Neural progenitor cell (in vitro differentiated cells): ENCODE results near the gene OR52N1. TPM values are rescaled to one million over a fixed set of nuclear protein-coding genes. Genes with fewer than 3 reads are reported as not detected.

ENCODE experiments used
- DNase-seq: peaks from one replicate; pipeline ENCODE4 v3.0.0-alpha.2; 2016; ENCODE audit warnings: low spot score
- H2AFZ ChIP-seq: fragments of 200-600 bp; sonication (generic); replicated peaks from 2 replicates; pipeline ENCODE4 v1.6.1; 2016; ENCODE audit warnings: antibody characterized with exemption
- H3F3A ChIP-seq: fragments of 200-600 bp; sonication (generic); 2 replicates; pipeline ENCODE4 v1.6.1; 2016; ENCODE audit warnings: antibody characterized with exemption, low read depth
- H3K27ac ChIP-seq: fragments of 200-600 bp; sonication (generic); 2 replicates; pipeline ENCODE4 v1.5.1; 2016; ENCODE audit warnings: mild to moderate bottlenecking
- H3K27me3 ChIP-seq: fragments of 200-600 bp; sonication (generic); 2 replicates; pipeline ENCODE4 v1.6.1; 2016; ENCODE audit warnings: mild to moderate bottlenecking, moderate library complexity
- H3K36me3 ChIP-seq: fragments of 200-600 bp; sonication (generic); 2 replicates; pipeline ENCODE4 v1.5.1; 2016
- H3K4me1 ChIP-seq: fragments of 200-600 bp; sonication (generic); 2 replicates; pipeline ENCODE4 v1.6.1; 2016; ENCODE audit warnings: mixed run types
- H3K4me2 ChIP-seq: fragments of 200-600 bp; sonication (generic); 2 replicates; pipeline ENCODE4 v1.6.1; 2016
- H3K4me3 ChIP-seq: fragments of 200-600 bp; sonication (generic); 2 replicates; pipeline ENCODE4 v1.5.1; 2016
- H3K79me2 ChIP-seq: fragments of 200-600 bp; sonication (generic); 2 replicates; pipeline ENCODE4 v1.6.1; 2016; ENCODE audit warnings: low read depth
- H3K9ac ChIP-seq: fragments of 200-600 bp; sonication (generic); 2 replicates; pipeline ENCODE4 v1.6.1; 2016
- H3K9me3 ChIP-seq: fragments of 200-600 bp; sonication (generic); 2 replicates; pipeline ENCODE4 v1.5.1; 2016; ENCODE audit warnings: low read depth
- H4K20me1 ChIP-seq: fragments of 200-600 bp; sonication (generic); 2 replicates; pipeline ENCODE4 v1.6.1; 2016; ENCODE audit warnings: low read depth
- H3K27ac Mint-ChIP-seq: 3 replicates; pipeline ENCODE4 v1.8.0; 2021; ENCODE audit warnings: mixed read lengths
- H3K27me3 Mint-ChIP-seq: 2 replicates; pipeline ENCODE4 v1.8.0; 2022; ENCODE audit warnings: low read depth, mild to moderate bottlenecking, inconsistent platforms, moderate library complexity, mixed read lengths; ENCODE audit not compliant: insufficient read depth
- H3K36me3 Mint-ChIP-seq: 3 replicates; pipeline ENCODE4 v1.8.0; 2021; ENCODE audit warnings: mixed read lengths
- H3K4me1 Mint-ChIP-seq: 3 replicates; pipeline ENCODE4 v1.8.0; 2021; ENCODE audit warnings: mixed read lengths
- H3K4me3 Mint-ChIP-seq: 3 replicates; pipeline ENCODE4 v1.8.0; 2021; ENCODE audit warnings: mild to moderate bottlenecking, moderate library complexity, mixed read lengths
- H3K9me3 Mint-ChIP-seq: 3 replicates; pipeline ENCODE4 v1.8.0; 2020; ENCODE audit warnings: mixed read lengths
- EZH2 ChIP-seq: fragments of 200-600 bp; sonication (generic); IDR thresholded peaks from 2 replicates; pipeline ENCODE4 v1.6.1; 2017; ENCODE audit warnings: antibody characterized with exemption, mild to moderate bottlenecking, moderate library complexity
- EZH2phosphoT487 ChIP-seq: fragments of 200-600 bp; sonication (generic); IDR thresholded peaks from 2 replicates; pipeline ENCODE4 v1.6.1; 2017; ENCODE audit warnings: antibody characterized with exemption
- total RNA-seq: library from RNA; depleted of rRNA; stranded (reverse); fragments of >200 nt; gene quantifications from 2 replicates; pipeline ENCODE4 v1.2.3, GENCODE V29; 2015; ENCODE audit warnings: low replicate concordance
- TF ChIP-seq, protein P1 (sequence below): fragments of 200-600 bp; sonication (generic); IDR thresholded peaks from 2 replicates; pipeline ENCODE4 v1.5.1; 2017; ENCODE audit warnings: antibody characterized with exemption, mild to moderate bottlenecking

OR52N1 gene
- total RNA-seq, 1 donor from 2014 or later, result not detected

DNA sequence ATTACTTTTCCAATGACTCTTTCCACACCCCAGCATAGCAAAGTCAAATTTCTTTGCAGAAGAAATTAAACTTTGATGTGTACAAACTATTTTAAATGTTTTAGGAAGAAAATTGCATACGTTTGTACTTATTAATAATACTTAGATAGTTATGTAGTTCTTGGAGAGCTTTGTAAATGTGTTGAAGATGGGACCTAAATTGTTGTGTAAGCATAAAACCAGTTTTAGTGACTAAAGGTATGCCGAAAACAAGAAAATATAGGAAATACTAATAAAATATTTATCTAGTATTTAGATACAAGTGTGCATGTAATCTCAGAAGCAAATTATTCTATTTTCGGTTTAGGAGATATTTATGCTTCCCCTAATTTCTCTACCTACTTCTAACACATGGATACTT, 41.2 kb downstream of the OR52N1 start:
- DNase-seq, result no peak
- H3K36me3 Mint-ChIP-seq, result no peaks in the 10 kb centered on the region
- Histone ChIP-seq H3K27ac (no peak overlapping the region), H3F3A (no peaks in the 10 kb centered on the region), H3K4me1 (no peaks in the 10 kb centered on the region), H3K9me3 (no peaks in the 10 kb centered on the region), H3K4me3 (no peak overlapping the region), H2AFZ (no peak overlapping the region), H3K36me3 (no peaks in the 10 kb centered on the region), H3K27me3 (no peaks in the 10 kb centered on the region), H3K4me2 (no peak overlapping the region), H3K9ac (no peak overlapping the region), H3K79me2 (no peaks in the 10 kb centered on the region), H4K20me1 (no peaks in the 10 kb centered on the region)
- no peak overlapping the region for H3K27ac Mint-ChIP-seq
- H3K4me3 Mint-ChIP-seq, result no peak overlapping the region
- no peak for TF ChIP-seq EZH2
- TF ChIP-seq, protein P1, sequence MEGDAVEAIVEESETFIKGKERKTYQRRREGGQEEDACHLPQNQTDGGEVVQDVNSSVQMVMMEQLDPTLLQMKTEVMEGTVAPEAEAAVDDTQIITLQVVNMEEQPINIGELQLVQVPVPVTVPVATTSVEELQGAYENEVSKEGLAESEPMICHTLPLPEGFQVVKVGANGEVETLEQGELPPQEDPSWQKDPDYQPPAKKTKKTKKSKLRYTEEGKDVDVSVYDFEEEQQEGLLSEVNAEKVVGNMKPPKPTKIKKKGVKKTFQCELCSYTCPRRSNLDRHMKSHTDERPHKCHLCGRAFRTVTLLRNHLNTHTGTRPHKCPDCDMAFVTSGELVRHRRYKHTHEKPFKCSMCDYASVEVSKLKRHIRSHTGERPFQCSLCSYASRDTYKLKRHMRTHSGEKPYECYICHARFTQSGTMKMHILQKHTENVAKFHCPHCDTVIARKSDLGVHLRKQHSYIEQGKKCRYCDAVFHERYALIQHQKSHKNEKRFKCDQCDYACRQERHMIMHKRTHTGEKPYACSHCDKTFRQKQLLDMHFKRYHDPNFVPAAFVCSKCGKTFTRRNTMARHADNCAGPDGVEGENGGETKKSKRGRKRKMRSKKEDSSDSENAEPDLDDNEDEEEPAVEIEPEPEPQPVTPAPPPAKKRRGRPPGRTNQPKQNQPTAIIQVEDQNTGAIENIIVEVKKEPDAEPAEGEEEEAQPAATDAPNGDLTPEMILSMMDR, result no peak
- no peak for TF ChIP-seq EZH2phosphoT487
- no peaks in the 10 kb centered on the region for H3K4me1 Mint-ChIP-seq
- no peaks in the 10 kb centered on the region for H3K9me3 Mint-ChIP-seq
- no peaks in the 10 kb centered on the region for H3K27me3 Mint-ChIP-seq

DNA sequence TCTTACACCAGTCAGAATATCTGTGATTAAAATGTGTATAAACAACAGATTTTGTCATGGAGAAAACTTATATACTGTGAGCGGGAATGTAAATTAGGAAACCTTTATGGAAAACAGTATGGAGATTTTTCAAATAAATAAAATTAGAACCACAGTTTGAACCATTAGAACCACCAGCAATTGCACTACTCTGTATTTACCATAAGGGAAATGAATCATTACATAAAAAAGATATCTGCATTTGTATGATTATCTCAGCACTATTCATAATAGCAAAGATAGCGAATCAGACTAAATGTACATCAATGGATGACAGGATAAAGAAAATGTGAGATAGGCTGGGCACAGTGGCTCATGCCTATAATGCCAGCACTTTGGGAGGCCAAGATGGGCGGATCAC, 44.5 kb downstream of the OR52N1 start:
- Histone ChIP-seq H3K9me3 (no peaks in the 10 kb centered on the region), H4K20me1 (no peaks in the 10 kb centered on the region), H3K4me1 (no peaks in the 10 kb centered on the region), H3K36me3 (no peaks in the 10 kb centered on the region), H3K27me3 (no peaks in the 10 kb centered on the region), H3K9ac (no peak overlapping the region), H2AFZ (no peak overlapping the region), H3K4me2 (no peak overlapping the region), H3F3A (no peaks in the 10 kb centered on the region), H3K4me3 (no peak overlapping the region), H3K27ac (no peak overlapping the region), H3K79me2 (no peaks in the 10 kb centered on the region)
- H3K36me3 Mint-ChIP-seq, result no peaks in the 10 kb centered on the region
- TF ChIP-seq, protein P1, result no peak
- TF ChIP-seq EZH2 (no peak), EZH2phosphoT487 (no peak)
- H3K27me3 Mint-ChIP-seq, result no peaks in the 10 kb centered on the region
- H3K27ac Mint-ChIP-seq, result no peak overlapping the region
- H3K4me3 Mint-ChIP-seq, result no peak overlapping the region
- no peaks in the 10 kb centered on the region for H3K9me3 Mint-ChIP-seq
- DNase-seq, result no peak
- no peaks in the 10 kb centered on the region for H3K4me1 Mint-ChIP-seq

DNA sequence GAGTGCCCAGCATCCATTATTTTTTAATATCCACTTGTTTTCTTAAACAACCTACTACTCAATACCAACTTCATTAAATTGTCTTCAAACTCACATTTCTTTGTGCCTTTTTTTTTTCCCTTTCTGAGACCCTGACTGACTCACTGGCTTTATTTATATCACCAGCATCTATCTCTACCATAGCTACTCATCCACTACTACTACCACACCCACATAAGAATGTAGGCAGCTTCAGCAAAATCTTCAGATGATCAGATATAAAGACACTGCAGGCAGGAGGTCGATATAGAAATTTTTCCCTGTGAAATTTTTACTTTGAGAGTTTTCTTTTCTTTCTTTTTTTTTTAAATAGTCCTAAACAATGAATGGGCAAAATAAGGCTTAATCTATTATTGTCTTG, 52.6 kb downstream of the OR52N1 start:
- peaks cover 2% of the 10 kb centered on the region for H3K9me3 Mint-ChIP-seq
- H3K4me3 ChIP-seq, result no peak overlapping the region
- H3K36me3 ChIP-seq, result no peaks in the 10 kb centered on the region
- no peaks in the 10 kb centered on the region for H3K79me2 ChIP-seq
- no peak overlapping the region for H3K4me3 Mint-ChIP-seq
- no peaks in the 10 kb centered on the region for H3K36me3 Mint-ChIP-seq
- no peak overlapping the region for H3K27ac ChIP-seq
- peaks cover 9% of the 10 kb centered on the region for H3K4me1 Mint-ChIP-seq
- TF ChIP-seq EZH2phosphoT487 (no peak), EZH2 (no peak)
- TF ChIP-seq, protein P1, result no peak
- H3K9me3 ChIP-seq, result no peaks in the 10 kb centered on the region
- no peaks in the 10 kb centered on the region for H3K27me3 ChIP-seq
- no peak overlapping the region for H3K9ac ChIP-seq
- no peaks in the 10 kb centered on the region for H4K20me1 ChIP-seq
- H3K4me2 ChIP-seq, result no peak overlapping the region
- H3K27ac Mint-ChIP-seq, result no peak overlapping the region
- no peaks in the 10 kb centered on the region for H3F3A ChIP-seq
- H3K27me3 Mint-ChIP-seq, result no peaks in the 10 kb centered on the region
- no peak overlapping the region for H2AFZ ChIP-seq
- DNase-seq, result no peak
- H3K4me1 ChIP-seq, result no peaks in the 10 kb centered on the region
